ENCODE results near the gene APBA3.
A peak's percentile ranks its signal among the peaks of the same experiment; 100 is the strongest.
"Not testable (repeated sequence)": the region's sequence is repeated elsewhere in the genome, so short reads cannot be mapped to it uniquely, and the experiment has no call there.

Gene APBA3

DNA sequence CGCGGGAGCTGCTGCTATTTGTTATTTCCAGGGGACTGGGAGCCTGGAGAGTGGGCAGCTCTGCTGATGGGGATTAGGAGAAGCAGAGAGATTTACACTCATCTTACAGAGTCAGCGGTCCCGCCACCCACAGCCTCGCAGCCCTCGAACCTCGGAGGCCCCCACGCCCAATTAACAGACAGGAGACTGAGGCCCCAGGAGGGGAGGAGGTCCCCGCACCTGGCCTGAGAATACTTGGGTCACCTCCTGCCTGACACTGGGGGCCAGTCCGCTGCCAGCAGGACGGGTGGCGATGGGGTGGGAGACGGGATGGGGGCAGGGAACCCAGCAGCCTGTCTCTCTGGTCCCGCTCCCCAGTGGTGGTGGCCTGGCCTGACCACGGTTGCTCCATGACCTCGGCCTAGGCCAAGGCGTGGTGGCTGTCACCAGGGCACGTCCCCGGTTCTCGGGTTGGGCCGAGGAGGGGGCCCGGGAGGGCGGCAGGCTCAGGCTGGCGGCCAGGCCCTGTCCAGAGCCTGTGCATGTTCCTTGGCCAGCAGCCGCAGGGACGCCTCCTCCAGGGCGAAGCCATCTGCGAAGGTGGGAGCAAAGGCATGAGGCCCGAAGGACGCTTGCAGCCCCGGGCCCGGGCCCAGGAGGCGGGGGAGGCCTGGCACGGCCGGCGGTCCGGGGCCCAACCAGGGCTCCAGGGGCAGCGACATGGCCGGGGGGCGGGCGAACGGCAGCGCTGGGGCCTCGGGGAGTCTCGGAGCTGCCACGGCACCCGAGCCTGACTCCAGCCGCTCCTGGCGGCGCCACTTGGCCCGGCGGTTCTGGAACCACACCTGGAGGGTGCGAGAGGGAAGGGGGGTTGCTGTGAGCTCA, 8.9 kb upstream of the APBA3 start:
- DNase-seq, result no peak

DNA sequence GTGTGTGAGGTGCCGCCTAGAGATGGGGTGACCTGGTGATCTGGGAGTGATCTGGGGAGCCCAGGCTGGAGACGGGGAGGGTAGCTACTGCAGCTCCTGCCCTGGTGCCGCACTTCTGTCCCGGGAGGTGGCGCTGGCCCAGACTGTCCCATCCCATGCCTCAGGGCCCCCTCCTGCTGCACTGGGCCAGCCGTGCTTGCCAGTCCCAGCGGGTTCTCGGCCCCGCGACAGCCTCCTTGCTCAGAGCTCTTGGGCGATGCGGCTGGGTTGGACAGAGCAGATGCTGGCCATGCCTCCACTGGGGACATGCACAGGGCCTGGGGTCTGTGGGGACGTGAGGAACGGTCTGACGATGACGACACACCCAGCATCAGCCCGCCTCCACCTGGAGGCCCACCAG, 8.0 kb upstream of the APBA3 start:
- DNase-seq, result no peak

DNA sequence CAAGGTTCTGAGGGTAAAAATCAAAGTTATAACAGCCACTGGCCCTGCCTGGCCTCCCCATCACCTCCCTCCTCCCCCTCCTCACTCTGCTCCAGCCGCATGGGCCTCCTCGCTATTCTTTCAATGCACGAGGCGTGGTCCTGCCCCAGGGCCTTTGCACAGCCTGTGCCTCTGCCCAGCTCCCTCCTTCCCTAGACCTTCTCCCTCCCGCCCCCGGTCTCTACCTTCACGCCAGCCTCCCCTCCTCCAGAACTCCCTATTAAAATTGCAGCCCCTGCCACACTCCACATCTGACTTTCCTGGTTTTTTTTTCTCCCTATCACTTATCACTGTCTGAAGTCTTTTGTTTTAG, 7.2 kb upstream of the APBA3 start:
- DNase-seq, result no peak

DNA sequence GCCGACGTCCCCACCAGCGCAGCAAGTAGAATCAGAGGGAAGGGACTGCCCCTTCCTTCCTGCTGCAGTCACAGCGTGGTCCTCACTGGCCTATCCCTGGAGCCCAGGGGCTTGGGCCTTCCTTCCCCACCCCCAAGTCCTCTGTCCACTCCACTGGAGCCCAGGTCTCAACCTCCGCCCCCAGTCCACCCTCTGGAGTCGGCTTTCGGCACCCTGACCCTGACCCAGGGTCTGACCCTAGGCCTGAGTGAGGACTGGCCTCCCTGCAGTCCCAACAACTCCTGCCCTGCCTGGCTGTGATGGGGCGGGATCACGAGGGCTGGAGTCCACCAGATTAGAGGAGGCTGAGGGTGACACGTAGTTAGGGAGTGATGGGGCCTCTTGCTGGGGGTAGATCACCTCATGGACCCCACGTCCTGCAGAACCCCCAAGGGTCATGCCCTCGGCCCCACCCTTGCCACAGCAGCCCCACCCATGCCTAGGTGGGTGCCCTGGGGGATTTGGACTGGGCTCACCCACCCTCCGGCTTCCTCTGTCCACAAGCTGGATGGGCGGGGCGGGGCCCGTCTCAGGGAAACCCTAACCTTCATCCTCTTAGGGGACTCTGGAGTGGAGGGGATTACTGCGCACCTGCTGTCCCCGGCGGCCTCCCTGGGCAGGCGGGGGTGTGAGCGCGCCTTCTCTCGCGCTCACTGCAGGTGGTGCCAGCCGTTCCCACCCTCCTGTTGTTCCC, 6.7 kb upstream of the APBA3 start:
- no peak for DNase-seq

DNA sequence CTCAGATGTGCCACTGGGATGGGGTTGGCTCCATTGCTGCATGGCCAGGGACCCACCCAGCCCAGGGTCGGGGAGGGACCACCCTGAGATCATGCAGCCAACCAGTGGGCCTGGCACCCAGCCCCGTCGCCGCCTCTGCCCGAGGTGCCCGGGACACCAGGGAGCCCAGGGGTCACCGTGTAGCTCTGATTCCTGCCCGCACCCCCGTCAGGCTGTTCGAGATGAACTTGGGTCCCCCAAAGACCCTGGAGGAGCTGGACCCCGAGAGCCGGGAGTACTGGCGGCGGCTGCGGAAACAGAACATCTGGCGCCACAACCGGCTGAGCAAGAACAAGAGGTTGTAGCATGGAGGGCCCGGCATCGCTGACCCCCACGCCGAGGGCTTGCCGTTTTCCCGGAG, 5.6 kb upstream of the APBA3 start:
- no peak for DNase-seq

DNA sequence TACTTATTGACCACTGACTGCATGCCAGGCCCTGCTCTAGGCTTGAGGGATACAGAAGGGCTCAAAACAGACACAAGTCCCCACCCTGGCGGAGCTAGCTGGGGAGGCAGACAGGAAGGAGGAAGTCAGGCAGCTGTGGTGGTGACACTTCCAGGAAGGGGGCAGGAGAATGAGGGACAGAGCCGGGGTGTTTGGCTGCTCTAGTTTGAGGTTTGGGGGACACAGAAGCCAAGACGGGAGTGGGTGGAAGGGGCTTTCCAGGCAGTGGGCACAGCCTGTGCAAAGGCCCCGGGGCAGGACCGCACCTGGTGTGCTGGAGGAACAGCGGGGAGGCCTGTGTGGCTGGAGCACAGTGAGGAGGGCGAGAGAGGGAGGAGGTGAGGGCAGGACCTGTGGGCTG, 5.0 kb upstream of the APBA3 start:
- no peak for DNase-seq

DNA sequence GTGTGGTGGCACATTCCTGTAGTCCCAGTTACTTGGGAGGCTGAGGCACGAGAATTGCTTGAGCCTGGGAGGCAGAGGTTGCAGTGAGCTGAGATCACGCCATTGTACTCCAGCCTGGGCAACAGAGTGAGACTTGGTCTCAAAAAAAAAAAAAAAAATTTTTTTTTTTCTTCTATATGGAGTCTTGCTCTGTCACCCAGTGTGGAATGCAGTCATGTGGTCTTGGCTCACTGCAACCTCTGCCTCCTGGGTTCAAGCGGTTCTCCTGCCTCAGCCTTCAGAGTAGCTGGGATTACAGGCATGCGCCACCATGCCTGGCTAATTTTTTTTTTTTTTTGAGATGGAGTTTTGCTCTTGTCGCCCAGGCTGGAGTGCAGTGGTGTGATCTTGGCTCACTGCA, 4.3 kb upstream of the APBA3 start:
- not testable (repeated sequence) for DNase-seq

DNA sequence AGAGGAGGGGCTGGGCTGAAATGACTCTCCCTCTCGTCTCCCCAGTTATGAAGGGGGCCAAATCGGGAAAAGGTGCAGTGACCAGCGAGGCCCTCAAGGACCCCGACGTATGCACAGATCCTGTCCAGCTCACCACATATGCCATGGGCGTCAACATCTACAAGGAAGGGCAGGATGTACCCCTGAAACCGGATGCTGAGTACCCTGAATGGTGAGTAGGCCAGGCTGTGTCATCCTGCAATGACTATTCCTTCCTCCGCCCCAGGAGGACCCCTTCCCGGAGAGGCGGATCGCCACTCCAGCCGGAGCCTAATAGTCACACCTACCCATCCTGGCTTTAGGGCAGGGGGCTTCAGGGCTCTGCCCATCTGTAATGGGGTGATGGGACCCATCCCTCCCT, 3.6 kb upstream of the APBA3 start:
- no peak for DNase-seq

DNA sequence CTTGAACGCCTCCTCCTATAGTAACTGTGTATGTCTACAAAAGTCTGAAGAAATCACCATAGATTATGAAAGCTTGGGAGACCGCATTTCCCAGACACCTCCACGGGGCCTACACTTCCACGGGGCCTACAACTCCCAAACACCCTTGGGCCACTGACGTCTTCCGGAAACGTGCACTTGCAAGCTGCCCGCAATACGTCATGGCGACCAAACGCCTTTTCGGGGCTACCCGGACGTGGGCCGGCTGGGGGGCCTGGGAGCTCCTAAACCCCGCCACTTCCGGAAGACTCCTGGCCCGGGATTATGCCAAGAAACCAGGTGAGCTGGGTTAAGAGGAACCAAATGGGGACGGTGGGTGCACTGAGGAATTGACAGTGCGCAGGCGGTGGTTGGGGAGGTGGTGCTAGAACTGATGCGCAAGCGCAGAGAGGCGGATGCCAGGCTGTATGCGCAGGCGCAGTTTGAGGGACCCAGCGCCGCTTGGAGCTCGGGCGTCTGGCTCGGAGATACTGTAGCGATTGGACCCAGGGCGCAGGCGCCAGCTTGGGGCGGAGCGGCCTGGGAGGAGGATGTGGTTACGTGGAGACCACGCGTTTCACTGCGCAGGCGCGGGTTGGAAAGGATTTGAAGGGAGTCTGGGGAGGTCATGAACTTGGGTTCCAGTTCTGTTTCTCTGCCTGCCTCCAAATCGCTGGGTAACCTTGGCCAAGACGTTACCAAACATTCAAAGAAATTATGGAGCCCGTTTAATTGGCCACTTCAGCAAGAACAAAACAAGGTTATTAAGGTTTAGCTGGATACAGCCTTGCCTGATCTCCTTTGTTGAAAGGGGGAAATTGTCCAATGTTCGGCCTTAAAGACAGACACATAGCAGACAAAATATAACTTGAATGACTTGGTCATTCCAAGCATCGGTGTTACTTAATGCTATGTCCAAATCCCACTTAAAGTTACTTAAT, 1.3 kb upstream of the APBA3 start, which contains the start of gene MRPL54:
TSS of gene MRPL54 (plus strand) at position 182 of the 959 bp plus-strand sequence. CDS start at position 201, 19 bp downstream.
- DNase-seq, result peak; percentile 97

DNA sequence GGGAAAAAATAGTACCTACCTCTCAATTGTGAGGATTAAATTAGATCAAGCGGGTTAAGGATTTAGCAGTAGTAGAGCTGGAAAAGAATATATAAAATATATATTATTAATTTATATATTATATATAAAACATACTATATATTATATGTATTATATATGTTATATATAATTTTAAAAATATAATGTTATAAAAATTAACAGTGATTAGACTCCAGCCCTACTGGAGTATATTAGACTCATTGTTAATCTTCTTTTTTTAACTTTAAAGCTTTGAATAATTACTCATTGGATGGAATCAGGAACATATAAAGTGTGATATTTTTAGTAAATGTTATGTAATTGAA, 610 bp upstream of the APBA3 start:
- DNase-seq, result no peak

DNA sequence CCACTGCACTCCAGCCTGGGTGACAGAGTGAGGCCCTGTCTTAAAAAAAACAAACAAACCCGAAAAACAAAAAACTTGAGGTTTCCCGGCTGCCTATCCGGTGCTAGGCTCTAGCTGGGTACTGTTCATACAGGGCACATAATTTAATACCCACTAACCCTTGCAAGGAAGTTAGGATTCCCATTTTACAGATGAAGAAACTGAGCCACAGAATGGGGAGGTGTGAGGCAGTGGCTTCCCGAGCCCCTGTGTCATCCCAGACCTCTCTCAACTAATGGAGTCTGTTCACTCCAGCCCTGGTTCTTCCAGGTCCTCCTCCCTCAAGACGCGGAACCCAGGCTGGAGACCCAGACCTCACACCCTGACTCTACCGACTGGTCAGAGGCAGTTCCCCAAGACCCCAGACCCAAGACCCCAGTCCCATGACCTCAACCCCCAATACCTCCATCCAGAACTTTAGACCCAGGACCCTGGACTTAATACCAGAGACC, 576 bp downstream of the APBA3 start:
- DNase-seq, result no peak

DNA sequence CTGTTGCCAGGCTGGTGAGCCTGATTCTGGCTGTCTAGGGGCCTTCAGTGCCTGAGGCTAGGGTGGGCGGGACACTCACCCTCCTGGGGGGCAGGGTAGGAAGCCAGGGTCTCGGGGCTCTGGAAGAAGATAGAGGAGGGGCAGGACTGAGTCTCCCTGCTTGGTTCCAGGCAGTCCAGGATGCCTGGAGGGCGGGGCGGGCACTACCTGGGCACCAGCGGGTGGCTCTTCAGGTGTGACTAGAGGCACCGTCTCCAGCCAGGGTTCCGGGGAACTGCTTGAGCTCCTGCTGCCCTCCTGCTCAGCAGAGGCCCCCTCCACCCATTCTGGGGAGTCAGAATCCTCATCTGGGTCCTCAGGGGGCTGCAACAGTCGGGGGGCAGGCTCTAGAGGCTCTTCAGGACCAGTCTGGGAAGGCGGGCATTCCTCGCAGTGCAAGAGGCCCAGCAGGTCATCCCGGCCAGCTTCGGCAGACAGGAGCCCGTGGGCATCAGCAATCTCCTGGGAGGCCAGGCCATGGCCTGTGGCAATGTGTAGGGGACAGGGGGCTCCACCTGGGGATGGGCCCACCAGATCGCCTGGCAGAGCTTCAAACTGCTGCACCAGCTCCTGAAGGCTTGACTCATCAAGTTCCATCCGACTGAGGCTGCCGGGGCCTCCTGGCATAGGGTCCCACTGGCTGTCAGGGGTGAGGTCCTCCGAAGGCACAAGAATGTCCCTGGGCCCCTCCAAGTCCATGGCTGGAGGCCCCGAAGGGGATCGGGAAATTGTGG, 1.8 kb downstream of the APBA3 start:
- DNase-seq, result no peak

DNA sequence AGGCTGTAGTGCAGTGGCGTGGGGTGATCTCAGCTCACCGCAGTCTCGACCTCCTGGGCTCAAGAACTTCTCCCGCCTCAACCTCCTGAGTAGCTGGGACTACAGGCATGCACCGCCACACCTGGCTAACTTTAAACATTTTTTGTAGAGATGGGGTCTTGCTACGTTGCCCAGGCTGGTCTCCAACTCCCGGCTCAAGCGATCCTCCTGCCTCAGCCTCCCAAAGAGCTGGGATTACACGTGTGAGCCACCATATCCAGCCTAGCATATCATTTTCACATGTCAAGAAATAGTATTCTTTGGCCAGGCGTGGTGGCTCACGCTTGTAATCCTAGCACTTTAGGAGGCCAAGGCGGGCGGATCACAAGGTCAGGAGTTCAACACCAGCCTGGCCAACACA, 3.2 kb downstream of the APBA3 start:
- DNase-seq, result not testable (repeated sequence)

DNA sequence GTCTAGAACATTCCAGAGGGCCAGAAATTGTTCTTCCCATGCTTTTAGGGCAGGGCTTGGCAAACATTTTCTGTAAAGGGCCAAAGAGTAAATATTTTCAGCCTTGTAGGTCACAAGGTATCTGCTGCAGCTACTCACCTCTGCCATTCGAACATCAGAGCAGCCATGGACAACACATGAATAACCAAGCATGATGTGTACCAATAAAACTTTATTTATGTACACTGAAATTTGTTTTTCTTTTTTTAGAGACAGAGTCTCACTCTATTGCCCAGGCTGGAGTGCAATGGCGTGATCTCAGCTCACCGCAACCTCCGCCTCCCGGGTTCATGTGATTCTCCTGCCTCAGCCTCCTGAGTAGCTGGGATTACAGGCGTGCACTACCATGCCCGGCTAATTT, 3.8 kb downstream of the APBA3 start:
- DNase-seq, result not testable (repeated sequence)

DNA sequence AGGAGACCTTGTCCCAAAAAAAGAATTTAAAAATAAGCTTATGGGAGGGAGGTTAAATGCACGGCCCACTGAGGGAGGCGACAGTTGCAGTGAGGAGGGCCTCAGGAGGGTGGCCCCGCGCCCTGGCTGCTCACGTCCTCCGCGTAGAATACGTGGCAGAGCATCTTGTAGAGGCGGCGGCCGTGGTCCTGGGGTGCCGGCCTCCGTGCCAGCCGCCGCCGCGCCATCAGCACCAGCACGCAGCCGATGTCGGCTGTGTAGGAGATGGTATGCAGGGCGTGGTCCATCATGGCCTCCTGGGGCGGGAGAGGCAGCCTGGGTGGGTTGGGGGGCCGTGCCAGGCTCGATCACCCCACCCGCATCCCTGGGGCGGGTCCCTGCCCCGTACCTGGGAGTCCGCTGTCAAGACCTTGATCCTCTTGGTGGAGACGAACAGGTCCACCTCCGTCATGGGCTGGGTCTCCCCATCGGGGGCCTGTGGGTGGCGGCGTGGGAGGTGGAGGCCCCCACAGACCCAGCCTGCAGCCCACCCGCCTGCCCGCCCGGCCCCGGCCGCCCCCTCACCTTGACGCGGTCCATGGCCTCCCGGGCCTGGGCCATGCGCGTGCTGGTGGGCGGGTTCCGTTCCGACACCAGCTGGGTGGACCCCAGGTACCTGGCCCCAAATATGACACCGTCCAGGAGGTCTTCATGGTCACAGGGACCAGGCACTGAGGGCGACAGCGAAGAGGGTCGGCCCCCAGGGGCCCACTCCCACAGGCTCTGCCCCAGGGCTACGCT, 7.7 kb downstream of the APBA3 start:
- no peak for DNase-seq

DNA sequence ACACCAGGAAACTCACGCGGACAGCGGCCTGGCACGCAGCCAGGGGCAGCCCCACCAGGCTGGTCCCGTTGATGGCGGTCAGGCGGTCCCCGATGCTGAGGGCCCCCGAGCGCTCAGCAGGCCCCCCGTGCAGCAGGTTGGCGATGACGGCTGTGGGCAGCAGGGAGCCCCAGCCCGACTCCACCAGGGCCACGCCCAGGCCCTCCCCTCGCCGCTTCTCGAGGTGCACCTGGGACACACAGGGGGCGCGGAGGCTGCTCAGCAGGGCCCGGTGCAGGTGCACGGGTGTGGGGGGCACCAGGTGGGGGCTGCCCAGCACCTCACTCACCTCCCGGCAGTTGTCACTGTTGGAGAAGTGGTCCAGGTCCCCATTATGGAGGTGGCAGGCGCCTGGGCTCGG, 9.0 kb downstream of the APBA3 start:
- DNase-seq, result no peak

DNA sequence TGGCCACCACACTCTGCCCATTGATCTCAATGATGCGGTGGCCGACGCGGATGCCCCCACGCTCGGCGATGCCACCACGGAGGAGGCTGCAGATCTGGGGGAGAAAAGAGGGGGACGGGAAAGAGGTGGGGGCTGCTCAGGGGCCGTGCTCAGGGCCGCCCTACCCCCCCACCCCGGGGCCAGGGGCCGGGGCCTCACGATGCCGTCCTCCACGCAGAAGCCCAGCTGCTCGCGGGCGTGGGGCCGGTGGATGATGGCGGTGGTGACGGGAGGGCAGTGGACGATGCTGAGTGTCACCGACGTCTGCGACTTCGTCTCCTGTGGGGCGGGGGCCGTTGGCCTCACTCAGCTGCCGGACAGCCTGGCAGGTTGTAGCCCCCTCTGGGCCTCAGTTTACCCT, 10.3 kb downstream of the APBA3 start:
- no peak for DNase-seq

DNA sequence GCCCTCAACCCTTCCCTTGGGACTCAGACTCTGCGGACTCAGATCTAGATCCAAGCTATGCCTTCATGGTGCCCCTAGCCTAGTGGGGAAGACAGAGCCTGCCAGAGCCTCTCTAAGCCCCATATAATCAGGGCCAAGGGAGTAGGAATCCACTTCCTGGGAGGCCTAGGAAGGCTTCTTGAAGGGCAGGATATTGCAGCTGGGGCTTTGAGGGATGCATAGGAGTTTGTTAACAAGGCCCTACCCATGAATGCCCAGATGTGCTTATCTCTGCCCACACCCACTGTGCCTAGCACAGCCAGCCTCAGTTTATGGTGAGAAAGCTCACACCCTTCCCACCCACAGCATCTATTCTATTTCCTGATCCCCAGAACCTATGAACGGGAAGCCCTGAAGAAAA, 11.3 kb downstream of the APBA3 start:
- no peak for DNase-seq

DNA sequence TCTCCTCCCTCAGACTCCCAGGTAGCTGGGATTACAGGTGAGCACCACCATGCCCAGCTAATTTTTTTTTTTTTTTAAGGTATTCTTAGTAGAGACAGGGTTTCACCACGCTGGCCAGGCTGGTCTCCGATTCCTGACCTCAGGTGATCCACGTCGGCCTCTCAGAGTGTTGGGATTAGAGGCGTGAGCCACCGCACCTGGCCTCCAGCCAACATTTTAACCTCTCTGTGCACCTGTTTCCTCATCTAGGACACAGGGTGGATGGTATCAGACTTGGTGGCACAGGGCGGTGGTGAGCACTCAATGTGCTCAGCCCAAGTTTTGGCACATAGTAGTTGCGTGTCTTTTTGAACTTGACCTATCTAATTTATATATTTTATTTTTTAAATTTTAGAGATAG, 12.5 kb downstream of the APBA3 start:
- DNase-seq, result peak; percentile 8 to 14

DNA sequence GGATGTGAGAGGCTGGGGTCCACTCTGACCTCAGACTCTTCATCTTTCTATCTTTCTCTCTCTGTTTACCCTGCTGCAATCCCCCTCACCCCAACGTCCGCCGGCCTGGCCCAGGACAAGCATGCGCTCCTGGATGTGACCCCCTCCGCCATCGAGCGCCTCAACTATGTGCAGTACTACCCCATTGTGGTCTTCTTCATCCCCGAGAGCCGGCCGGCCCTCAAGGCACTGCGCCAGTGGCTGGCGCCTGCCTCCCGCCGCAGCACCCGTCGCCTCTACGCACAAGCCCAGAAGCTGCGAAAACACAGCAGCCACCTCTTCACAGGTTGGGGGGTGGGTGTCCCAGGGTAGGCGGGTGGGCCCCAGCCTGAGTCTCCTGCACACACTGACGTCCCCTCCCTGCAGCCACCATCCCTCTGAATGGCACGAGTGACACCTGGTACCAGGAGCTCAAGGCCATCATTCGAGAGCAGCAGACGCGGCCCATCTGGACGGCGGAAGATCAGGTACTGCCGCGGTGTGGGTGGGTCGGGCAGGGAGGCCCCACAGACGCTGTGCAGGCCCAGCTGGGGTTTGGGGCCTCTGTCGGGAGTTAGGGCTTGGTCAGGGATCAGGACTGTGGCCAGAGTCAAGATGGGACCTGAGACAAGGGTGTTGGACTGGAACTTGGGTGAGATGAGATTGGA, 15.0 kb downstream of the APBA3 start:
- DNase-seq, result no peak
